ENCODE results near the gene CD99. TPM values are rescaled to one million over a fixed set of nuclear protein-coding genes. Genes with fewer than 3 reads are reported as not detected.
A peak's percentile ranks its signal among the peaks of the same experiment; 100 is the strongest.

The CD99 gene
- polyA plus RNA-seq, 3 donors: 159 to 217 (median 184) TPM

DNA sequence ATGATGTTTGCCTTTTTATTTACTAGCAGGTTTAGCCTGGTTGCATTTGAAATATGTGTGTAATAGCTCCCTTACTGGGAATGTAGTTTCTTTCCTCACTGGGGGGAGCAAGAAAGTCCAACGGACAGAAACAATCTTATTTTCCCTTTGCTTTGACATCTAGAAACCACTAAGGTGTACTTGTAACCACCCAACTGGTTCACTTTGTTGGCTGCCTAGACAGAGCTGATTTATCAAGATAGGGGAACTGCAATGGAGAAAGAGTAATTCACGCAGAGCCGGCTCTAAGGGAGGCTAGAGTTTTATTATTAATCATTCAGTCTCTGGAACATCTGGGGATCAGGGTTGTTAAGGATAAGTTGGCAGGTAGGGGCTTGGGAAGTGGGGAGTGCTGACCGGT, 91.1 kb downstream of the CD99 start:
- peaks cover 3% of the 10 kb centered on the region for H3K4me1 Mint-ChIP-seq
- Histone ChIP-seq H3K4me2 (replicated peaks; ENCODE audit: extremely low read depth, low read length, poor library complexity, severe bottlenecking) (no peak overlapping the region), H3K79me2 (ENCODE audit: insufficient read depth, low read length) (no peaks in the 10 kb centered on the region), H4K20me1 (ENCODE audit: insufficient read depth, low read length) (no peaks in the 10 kb centered on the region), H3K27ac (ENCODE audit: low read depth in 1 of 2, low read length in 2 of 2) (no peak overlapping the region), H3K9me3 (replicated peaks in 1 of 2; ENCODE audit: control insufficient read depth in 1 of 2, insufficient read depth in 1 of 2, low read length in 2 of 2) (no peaks in the 10 kb centered on the region), H3K27me3 (ENCODE audit: control insufficient read depth in 2 of 2, insufficient read depth in 2 of 2, low read length in 2 of 2) (no peaks in the 10 kb centered on the region), H3K9ac (ENCODE audit: insufficient read depth, low read length, poor library complexity, severe bottlenecking) (no peak overlapping the region), H3K4me3 (replicated peaks in 1 of 3; ENCODE audit: low read depth in 2 of 3, low read length in 3 of 3) (no peak overlapping the region), H2AFZ (ENCODE audit: insufficient read depth, low read depth, low read length, poor library complexity, severe bottlenecking) (no peak overlapping the region), H3K4me1 (ENCODE audit: control insufficient read depth in 1 of 2, insufficient read depth in 2 of 2, low read length in 2 of 2) (no peaks in the 10 kb centered on the region), H3K36me3 (replicated peaks in 1 of 2; ENCODE audit: control insufficient read depth in 1 of 2, insufficient read depth in 2 of 2, low read length in 2 of 2) (no peaks in the 10 kb centered on the region)
- no peak overlapping the region for H3K4me3 Mint-ChIP-seq
- DNase-seq: no peak
- intact Hi-C loops (cut with micrococcal nuclease): no loop called here
- peaks cover 1 to 9% (median 3%) of the 10 kb centered on the region in 3 donors for H3K27me3 Mint-ChIP-seq (ENCODE audit: low read depth in 3 of 3)
- no peaks in the 10 kb centered on the region for H3K36me3 Mint-ChIP-seq
- 80% methylated on average over 1 of the region's 4 CpGs for WGBS (ENCODE audit: insufficient coverage)
- peak overlapping the region in 1 of 7 donors; percentile 23 for H3K27ac Mint-ChIP-seq
- TF ChIP-seq, protein P1, sequence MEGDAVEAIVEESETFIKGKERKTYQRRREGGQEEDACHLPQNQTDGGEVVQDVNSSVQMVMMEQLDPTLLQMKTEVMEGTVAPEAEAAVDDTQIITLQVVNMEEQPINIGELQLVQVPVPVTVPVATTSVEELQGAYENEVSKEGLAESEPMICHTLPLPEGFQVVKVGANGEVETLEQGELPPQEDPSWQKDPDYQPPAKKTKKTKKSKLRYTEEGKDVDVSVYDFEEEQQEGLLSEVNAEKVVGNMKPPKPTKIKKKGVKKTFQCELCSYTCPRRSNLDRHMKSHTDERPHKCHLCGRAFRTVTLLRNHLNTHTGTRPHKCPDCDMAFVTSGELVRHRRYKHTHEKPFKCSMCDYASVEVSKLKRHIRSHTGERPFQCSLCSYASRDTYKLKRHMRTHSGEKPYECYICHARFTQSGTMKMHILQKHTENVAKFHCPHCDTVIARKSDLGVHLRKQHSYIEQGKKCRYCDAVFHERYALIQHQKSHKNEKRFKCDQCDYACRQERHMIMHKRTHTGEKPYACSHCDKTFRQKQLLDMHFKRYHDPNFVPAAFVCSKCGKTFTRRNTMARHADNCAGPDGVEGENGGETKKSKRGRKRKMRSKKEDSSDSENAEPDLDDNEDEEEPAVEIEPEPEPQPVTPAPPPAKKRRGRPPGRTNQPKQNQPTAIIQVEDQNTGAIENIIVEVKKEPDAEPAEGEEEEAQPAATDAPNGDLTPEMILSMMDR (IDR thresholded peaks at IDR 0.05): no peak
- H3K9me3 Mint-ChIP-seq: peaks cover 0 to 2% (median 0%) of the 10 kb centered on the region in 7 donors

DNA sequence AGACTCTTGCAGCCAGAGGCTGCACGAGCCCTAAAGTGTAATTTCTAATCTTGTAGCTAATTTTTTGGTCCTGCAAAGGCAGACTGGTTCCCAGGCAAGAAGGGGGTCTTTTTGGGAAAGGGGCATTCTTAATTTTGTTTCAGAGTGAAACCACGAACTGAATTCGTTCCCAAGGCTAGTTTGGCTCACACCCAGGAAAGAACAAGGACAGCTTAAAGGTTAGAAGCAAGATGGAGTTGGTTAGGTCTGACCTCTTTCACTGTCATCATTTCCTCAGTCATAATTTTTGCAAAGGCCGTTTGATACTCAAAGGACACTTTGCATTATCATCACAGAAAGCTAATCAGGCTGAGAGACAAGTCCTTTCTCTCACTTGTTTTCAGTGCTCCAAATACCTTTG, 91.7 kb downstream of the CD99 start:
- H3K9me3 Mint-ChIP-seq: peaks cover 0 to 2% (median 0%) of the 10 kb centered on the region in 7 donors
- Histone ChIP-seq H3K27ac (ENCODE audit: low read depth in 1 of 2, low read length in 2 of 2) (no peak overlapping the region), H2AFZ (ENCODE audit: insufficient read depth, low read depth, low read length, poor library complexity, severe bottlenecking) (no peak overlapping the region), H3K79me2 (ENCODE audit: insufficient read depth, low read length) (no peaks in the 10 kb centered on the region), H3K4me2 (replicated peaks; ENCODE audit: extremely low read depth, low read length, poor library complexity, severe bottlenecking) (no peak overlapping the region), H3K4me3 (replicated peaks in 1 of 3; ENCODE audit: low read depth in 2 of 3, low read length in 3 of 3) (no peak overlapping the region), H3K4me1 (ENCODE audit: control insufficient read depth in 1 of 2, insufficient read depth in 2 of 2, low read length in 2 of 2) (no peaks in the 10 kb centered on the region), H3K27me3 (ENCODE audit: control insufficient read depth in 2 of 2, insufficient read depth in 2 of 2, low read length in 2 of 2) (no peaks in the 10 kb centered on the region), H3K9me3 (replicated peaks in 1 of 2; ENCODE audit: control insufficient read depth in 1 of 2, insufficient read depth in 1 of 2, low read length in 2 of 2) (no peaks in the 10 kb centered on the region), H4K20me1 (ENCODE audit: insufficient read depth, low read length) (no peaks in the 10 kb centered on the region), H3K9ac (ENCODE audit: insufficient read depth, low read length, poor library complexity, severe bottlenecking) (no peak overlapping the region), H3K36me3 (replicated peaks in 1 of 2; ENCODE audit: control insufficient read depth in 1 of 2, insufficient read depth in 2 of 2, low read length in 2 of 2) (no peaks in the 10 kb centered on the region)
- H3K4me3 Mint-ChIP-seq: no peak overlapping the region
- WGBS (ENCODE audit: insufficient coverage): no CpG with 5 or more reads among the region's 4 CpGs
- intact Hi-C loops (cut with micrococcal nuclease): no loop called here
- peaks cover 1 to 9% (median 3%) of the 10 kb centered on the region in 3 donors for H3K27me3 Mint-ChIP-seq (ENCODE audit: low read depth in 3 of 3)
- no peak for DNase-seq
- no peak overlapping the region for H3K27ac Mint-ChIP-seq
- no peaks in the 10 kb centered on the region for H3K36me3 Mint-ChIP-seq
- TF ChIP-seq, protein P1 (IDR thresholded peaks at IDR 0.05): no peak
- peaks cover 3% of the 10 kb centered on the region for H3K4me1 Mint-ChIP-seq

Data from CD14-positive monocyte (primary cell).